Ectodermal cell (in vitro differentiated cells): Measurements from ENCODE around the gene WFDC9.
"Not testable (repeated sequence)": the region's sequence is repeated elsewhere in the genome, so short reads cannot be mapped to it uniquely, and the experiment has no call there.

Experiments
- H3K27ac ChIP-seq: 2 replicates; pipeline ENCODE4 v1.7.0; 2013; ENCODE audit warnings: mild to moderate bottlenecking, low read depth, low read length; ENCODE audit not compliant: insufficient read depth, poor library complexity, severe bottlenecking
- H3K27me3 ChIP-seq: 2 replicates; pipeline ENCODE4 v1.7.0; 2013; ENCODE audit warnings: mild to moderate bottlenecking, low read length; ENCODE audit not compliant: insufficient read depth, control insufficient read depth, poor library complexity, severe bottlenecking
- H3K36me3 ChIP-seq: one replicate; pipeline ENCODE4 v1.7.0; 2013; ENCODE audit warnings: low read length; ENCODE audit not compliant: control insufficient read depth, insufficient read depth
- H3K4me1 ChIP-seq: one replicate; pipeline ENCODE4 v1.7.0; 2013; ENCODE audit warnings: low read length; ENCODE audit not compliant: control insufficient read depth, insufficient read depth
- H3K4me3 ChIP-seq: 2 replicates; pipeline ENCODE4 v1.7.0; 2013; ENCODE audit warnings: low read depth, low read length, control low read depth; ENCODE audit not compliant: insufficient read depth
- H3K9me3 ChIP-seq: 2 replicates; pipeline ENCODE4 v1.7.0; 2013; ENCODE audit warnings: mild to moderate bottlenecking, low read length, moderate library complexity; ENCODE audit not compliant: control insufficient read depth
- WGBS, 2 experiments: methylation state at CpG; one replicate each; pipeline ENCODE4 v1.1.7; 2013; ENCODE audit warnings: missing lambda C conversion rate in 2 of 2; 5-methylcytosine and 5-hydroxymethylcytosine counted together

The WFDC9 gene

DNA sequence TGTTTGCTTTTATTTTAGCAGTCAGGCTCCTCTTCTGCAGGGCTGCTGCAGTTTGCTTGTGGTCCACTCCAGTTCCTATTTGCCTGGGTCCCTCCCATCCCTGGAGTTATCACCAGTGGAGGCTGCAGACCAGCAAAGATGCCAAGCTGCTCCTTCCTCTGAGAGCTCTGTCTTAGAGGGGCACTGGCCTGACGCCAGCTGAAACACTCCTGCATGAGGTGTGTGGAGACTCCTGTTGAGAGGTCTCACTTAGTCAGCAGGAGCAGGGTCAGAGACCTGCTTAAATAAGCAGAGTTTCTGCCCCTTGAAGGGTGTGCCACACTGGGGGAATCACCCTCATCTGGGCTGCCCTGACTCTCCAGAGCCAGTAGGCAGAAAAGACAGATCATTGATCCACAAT lies 35.8 kb downstream of the WFDC9 start:
- Histone ChIP-seq H3K4me1 (no peaks in the 10 kb centered on the region), H3K27ac (no peak overlapping the region), H3K9me3 (no peaks in the 10 kb centered on the region), H3K4me3 (no peak overlapping the region), H3K27me3 (no peaks in the 10 kb centered on the region), H3K36me3 (no peaks in the 10 kb centered on the region)
- WGBS, 2 experiments: 40 to 43% methylated on average over 1 of the region's 1 CpG

GRCh38 chr20:45593498-45593897 lies 37.6 kb downstream of the WFDC9 start:
- H3K4me1 ChIP-seq: no peaks in the 10 kb centered on the region
- H3K27ac ChIP-seq: no peak overlapping the region
- no peak overlapping the region for H3K4me3 ChIP-seq
- H3K36me3 ChIP-seq: no peaks in the 10 kb centered on the region
- H3K9me3 ChIP-seq: no peaks in the 10 kb centered on the region
- 0% methylated on average over 1 of the region's 1 CpG for WGBS, 2 experiments
- H3K27me3 ChIP-seq: no peaks in the 10 kb centered on the region

GRCh38 chr20:45592574-45593189 lies 38.4 kb downstream of the WFDC9 start:
- no peak overlapping the region for H3K27ac ChIP-seq
- no peaks in the 10 kb centered on the region for H3K36me3 ChIP-seq
- H3K4me1 ChIP-seq: no peaks in the 10 kb centered on the region
- no peak overlapping the region for H3K4me3 ChIP-seq
- no peaks in the 10 kb centered on the region for H3K27me3 ChIP-seq
- H3K9me3 ChIP-seq: no peaks in the 10 kb centered on the region
- WGBS, 2 experiments: 64 to 72% methylated on average over 5 of the region's 5 CpGs

GRCh38 chr20:45589725-45590124 lies 41.4 kb downstream of the WFDC9 start:
- Histone ChIP-seq H3K27me3 (no peaks in the 10 kb centered on the region), H3K27ac (no peak overlapping the region), H3K4me3 (no peak overlapping the region), H3K4me1 (no peaks in the 10 kb centered on the region), H3K36me3 (no peaks in the 10 kb centered on the region), H3K9me3 (no peaks in the 10 kb centered on the region)
- 55 to 77% methylated on average over 1 of the region's 1 CpG for WGBS, 2 experiments

DNA sequence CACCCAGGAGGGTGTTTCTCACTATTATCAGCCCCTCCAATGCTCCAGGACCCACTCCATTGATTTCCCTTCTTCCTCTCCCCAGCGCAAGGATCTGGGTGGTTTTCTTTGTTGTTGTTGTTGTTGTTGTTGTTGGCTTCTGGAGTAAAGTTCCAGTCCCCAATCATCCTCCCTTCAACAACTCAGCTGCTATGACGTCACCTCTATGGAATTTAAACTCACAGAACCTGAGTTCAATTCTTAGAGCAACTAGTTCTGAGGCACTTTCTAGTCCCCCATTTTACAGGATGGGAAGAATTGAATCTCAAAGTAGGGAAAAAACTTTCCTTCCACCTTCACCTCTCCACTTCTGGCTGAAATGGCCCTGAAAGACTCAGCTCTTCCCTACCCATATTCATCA lies 42.3 kb downstream of the WFDC9 start:
- H3K9me3 ChIP-seq: no peaks in the 10 kb centered on the region
- no peak overlapping the region for H3K27ac ChIP-seq
- 44 to 70% methylated on average over 1 of the region's 2 CpGs for WGBS, 2 experiments
- no peaks in the 10 kb centered on the region for H3K4me1 ChIP-seq
- no peak overlapping the region for H3K4me3 ChIP-seq
- H3K27me3 ChIP-seq: no peaks in the 10 kb centered on the region
- no peaks in the 10 kb centered on the region for H3K36me3 ChIP-seq

DNA sequence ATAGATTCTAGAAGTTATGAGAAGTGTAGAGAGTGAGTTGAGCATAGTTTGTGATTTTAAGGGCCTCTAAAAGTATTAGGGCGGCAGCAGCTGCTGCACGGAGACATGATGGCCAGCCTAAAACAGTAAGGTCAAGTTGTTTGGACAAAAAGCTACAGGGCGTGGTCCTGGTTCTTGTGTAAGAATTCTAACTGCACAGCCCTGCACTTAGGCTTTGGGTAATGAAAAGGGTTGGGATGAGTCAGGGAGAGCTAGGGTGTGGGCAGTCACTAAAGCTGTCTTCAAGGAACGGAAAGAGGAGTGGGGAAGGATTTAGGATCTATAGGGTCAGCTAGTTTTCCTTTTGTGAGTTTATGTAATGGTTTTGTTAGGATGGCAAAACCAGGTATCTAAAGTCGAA lies 45.1 kb downstream of the WFDC9 start:
- not testable (repeated sequence) for H3K9me3 ChIP-seq, H3K4me1 ChIP-seq, H3K27me3 ChIP-seq, H3K36me3 ChIP-seq, H3K27ac ChIP-seq, H3K4me3 ChIP-seq
- 93 to 95% methylated on average over 5 of the region's 5 CpGs for WGBS, 2 experiments

DNA sequence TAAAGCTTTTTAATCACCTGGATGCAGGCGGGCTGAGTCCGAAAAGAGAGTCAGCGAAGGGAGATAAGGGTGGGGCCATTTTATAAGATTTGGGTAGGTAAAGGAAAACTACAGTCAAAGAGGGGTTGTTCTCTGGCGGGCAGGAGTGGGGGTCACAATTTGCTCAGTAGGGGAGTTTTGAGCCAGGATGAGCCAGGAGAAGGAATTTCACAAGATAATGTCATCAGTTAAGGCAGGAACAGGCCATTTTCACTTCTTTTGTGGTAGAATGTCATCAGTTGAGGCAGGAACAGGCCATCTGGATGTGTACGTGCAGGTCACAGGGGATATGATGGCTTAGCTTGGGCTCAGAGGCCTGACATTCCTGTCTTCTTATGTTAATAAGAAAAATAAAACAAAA lies 46.8 kb downstream of the WFDC9 start:
- H3K27ac ChIP-seq, H3K36me3 ChIP-seq, H3K9me3 ChIP-seq, H3K4me1 ChIP-seq, H3K4me3 ChIP-seq, H3K27me3 ChIP-seq: not testable (repeated sequence)
- 89 to 91% methylated on average over 5 of the region's 5 CpGs for whole genome bisulfite sequencing, 2 experiments

- Histone ChIP-seq H3K4me1 (no peaks in the 10 kb centered on the region), H3K36me3 (no peaks in the 10 kb centered on the region), H3K9me3 (no peaks in the 10 kb centered on the region), H3K27me3 (no peaks in the 10 kb centered on the region), H3K4me3 (no peak overlapping the region), H3K27ac (no peak overlapping the region)
- WGBS, 2 experiments: 47 to 51% methylated on average over 3 of the region's 3 CpGs
These were observed 47.6 kb downstream of the WFDC9 start for GRCh38 chr20:45583502-45583901.

GRCh38 chr20:45581702-45582101 lies 49.4 kb downstream of the WFDC9 start:
- Histone ChIP-seq H3K4me3 (no peak overlapping the region), H3K27ac (no peak overlapping the region), H3K4me1 (no peaks in the 10 kb centered on the region), H3K36me3 (no peaks in the 10 kb centered on the region), H3K9me3 (no peaks in the 10 kb centered on the region), H3K27me3 (no peaks in the 10 kb centered on the region)

DNA sequence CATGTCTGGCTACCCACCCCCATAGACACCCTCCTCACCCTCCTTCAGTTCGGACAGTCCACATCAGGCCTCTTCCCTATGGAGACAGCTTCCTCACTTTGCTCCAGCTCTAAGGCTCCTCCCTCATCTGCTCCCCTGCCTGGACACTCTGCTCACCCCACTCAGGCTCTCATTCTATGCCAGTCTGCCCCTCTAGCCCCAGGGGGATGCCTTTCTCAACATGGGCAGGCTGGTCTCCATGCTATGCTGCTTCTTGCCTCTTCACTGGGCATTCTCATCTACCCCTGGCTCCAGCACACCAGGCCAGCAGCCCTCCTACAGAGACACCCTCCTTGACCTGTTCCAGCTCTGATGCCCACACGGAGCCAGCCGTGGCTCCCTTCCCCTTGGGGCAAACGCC lies 51.9 kb downstream of the WFDC9 start, which contains the start of gene WFDC8:
WFDC8 (minus strand) TSS at position 101 of the 400 bp plus-strand sequence; CDS start at position 64, 37 bp downstream.
- no peak within 1 kb of the TSS for H3K4me3 ChIP-seq
- H3K36me3 ChIP-seq: no peaks in the 10 kb centered on the region
- WGBS, 2 experiments: 92 to 94% methylated on average over 4 of the region's 4 CpGs
- H3K27me3 ChIP-seq: no peaks in the 10 kb centered on the region
- H3K9me3 ChIP-seq: no peaks in the 10 kb centered on the region
- no peaks in the 10 kb centered on the region for H3K4me1 ChIP-seq
- H3K27ac ChIP-seq: no peak within 1 kb of the TSS

DNA sequence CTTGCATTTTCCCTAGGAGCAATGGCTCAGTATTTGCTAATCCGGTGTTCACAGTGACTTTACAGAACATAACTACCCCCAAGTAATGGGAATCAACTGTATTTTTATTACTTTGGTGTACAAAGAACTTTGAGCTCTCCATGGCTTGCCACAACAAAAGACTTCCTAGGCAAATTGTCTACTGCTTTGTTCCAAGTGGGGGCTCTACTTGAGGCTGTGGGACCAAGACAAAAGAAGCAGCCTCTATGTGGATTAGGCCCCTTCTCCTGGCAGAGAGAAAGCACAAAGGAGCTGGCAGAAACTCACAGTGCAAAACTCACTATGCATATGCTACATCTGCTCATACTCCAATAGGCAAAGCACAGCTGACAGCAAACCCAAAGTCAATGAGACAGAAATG lies 52.9 kb downstream of the WFDC9 start:
- WGBS, 2 experiments: 57% methylated on average over 1 of the region's 1 CpG; no CpG with 5 or more reads in 1 of the 2 experiments
- no peak overlapping the region for H3K27ac ChIP-seq
- no peaks in the 10 kb centered on the region for H3K4me1 ChIP-seq
- H3K27me3 ChIP-seq: no peaks in the 10 kb centered on the region
- H3K36me3 ChIP-seq: no peaks in the 10 kb centered on the region
- H3K9me3 ChIP-seq: no peaks in the 10 kb centered on the region
- H3K4me3 ChIP-seq: no peak overlapping the region
